ENCODE measurements around the gene FOXD1.
"Not testable (repeated sequence)": the region's sequence is repeated elsewhere in the genome, so short reads cannot be mapped to it uniquely, and the experiment has no call there.

The FOXD1 gene

GRCh38 chr5:73448463-73449136 is at the start of gene FOXD1:
Gene FOXD1, minus strand, starts transcription at chr5:73448777. Its CDS starts 415 bp downstream, at chr5:73448362.
- peak; percentile 84 for DNase-seq (ENCODE audit: low spot score)

GRCh38 chr5:73497497-73498056 is 49.0 kb upstream of the FOXD1 start:
- DNase-seq (ENCODE audit: low spot score) = no peak

GRCh38 chr5:73496984-73497457 is 48.4 kb upstream of the FOXD1 start:
- peak; percentile 93 for DNase-seq (ENCODE audit: low spot score)

- DNase-seq (ENCODE audit: low spot score) = no peak
Observed at GRCh38 chr5:73495772-73496335, 47.3 kb upstream of the FOXD1 start.

GRCh38 chr5:73494721-73495120 is 46.1 kb upstream of the FOXD1 start:
- DNase-seq (ENCODE audit: low spot score) = no peak

GRCh38 chr5:73493421-73493820 is 44.8 kb upstream of the FOXD1 start:
- no peak for DNase-seq (ENCODE audit: low spot score)

- no peak for DNase-seq (ENCODE audit: low spot score)
Observed at GRCh38 chr5:73491155-73491554, 42.6 kb upstream of the FOXD1 start.

- DNase-seq (ENCODE audit: low spot score) = no peak
Observed at GRCh38 chr5:73490088-73490487, 41.5 kb upstream of the FOXD1 start.

GRCh38 chr5:73488806-73489205 is 40.2 kb upstream of the FOXD1 start:
- DNase-seq (ENCODE audit: low spot score) = no peak

GRCh38 chr5:73487815-73488214 is 39.2 kb upstream of the FOXD1 start:
- DNase-seq (ENCODE audit: low spot score) = no peak

- not testable (repeated sequence) for DNase-seq (ENCODE audit: low spot score)
Observed at GRCh38 chr5:73487257-73487656, 38.7 kb upstream of the FOXD1 start.

- DNase-seq (ENCODE audit: low spot score) = no peak
Observed at GRCh38 chr5:73486119-73486899, 37.7 kb upstream of the FOXD1 start.

- no peak for DNase-seq (ENCODE audit: low spot score)
Observed at GRCh38 chr5:73485715-73486114, 37.1 kb upstream of the FOXD1 start.

GRCh38 chr5:73484511-73484910 is 35.9 kb upstream of the FOXD1 start:
- DNase-seq (ENCODE audit: low spot score) = no peak

GRCh38 chr5:73483676-73484075 is 35.1 kb upstream of the FOXD1 start:
- DNase-seq (ENCODE audit: low spot score) = no peak

- DNase-seq (ENCODE audit: low spot score) = no peak
Observed at GRCh38 chr5:73482383-73483136, 34.0 kb upstream of the FOXD1 start.

- no peak for DNase-seq (ENCODE audit: low spot score)
Observed at GRCh38 chr5:73480500-73480899, 31.9 kb upstream of the FOXD1 start.

GRCh38 chr5:73472116-73472515 is 23.5 kb upstream of the FOXD1 start:
- no peak for DNase-seq (ENCODE audit: low spot score)

GRCh38 chr5:73471654-73472053 is 23.1 kb upstream of the FOXD1 start:
- DNase-seq (ENCODE audit: low spot score) = no peak

GRCh38 chr5:73469878-73470277 is 21.3 kb upstream of the FOXD1 start:
- no peak for DNase-seq (ENCODE audit: low spot score)

GRCh38 chr5:73468638-73469037 is 20.1 kb upstream of the FOXD1 start:
- not testable (repeated sequence) for DNase-seq (ENCODE audit: low spot score)

Measured in SW480 (cell line).